Stimulated activated CD8-positive, alpha-beta memory T cell treated with anti-CD3 and anti-CD28 coated beads, Interleukin-15, amount 100 ng/mL, for 4 hours (primary cell): ENCODE results near the gene FGF1.
A peak's percentile ranks its signal among the peaks of the same experiment; 100 is the strongest.

Experiments used
- DNase-seq, 2 donors: peaks; one replicate each; pipeline ENCODE4 v3.0.0-alpha.2; 2020; ENCODE audit warnings: low read depth in 2 of 2

Gene FGF1

GRCh38 chr5:142611154-142611553, 74.7 kb downstream of the FGF1 start:
- DNase-seq, result peak; percentile 6 to 39

GRCh38 chr5:142610176-142611001, 75.5 kb downstream of the FGF1 start:
- DNase-seq, result no peak

GRCh38 chr5:142609142-142609541, 76.7 kb downstream of the FGF1 start:
- DNase-seq, result no peak

GRCh38 chr5:142608081-142608480, 77.8 kb downstream of the FGF1 start:
- DNase-seq, result no peak

- DNase-seq, result no peak
These were observed 80.3 kb downstream of the FGF1 start for GRCh38 chr5:142605611-142606010.

GRCh38 chr5:142602720-142603245, 83.1 kb downstream of the FGF1 start:
- no peak for DNase-seq

GRCh38 chr5:142601432-142601831, 84.5 kb downstream of the FGF1 start:
- no peak for DNase-seq

- no peak for DNase-seq
These were observed 85.1 kb downstream of the FGF1 start for GRCh38 chr5:142600611-142601358.

GRCh38 chr5:142600092-142600491, 85.8 kb downstream of the FGF1 start:
- no peak for DNase-seq

GRCh38 chr5:142598338-142598700, 87.6 kb downstream of the FGF1 start:
- no peak for DNase-seq

- no peak for DNase-seq
These were observed 88.1 kb downstream of the FGF1 start for GRCh38 chr5:142597546-142598337.

GRCh38 chr5:142597025-142597424, 88.9 kb downstream of the FGF1 start:
- no peak for DNase-seq

GRCh38 chr5:142592365-142592764, 93.5 kb downstream of the FGF1 start:
- no peak for DNase-seq

GRCh38 chr5:142590451-142591231, 95.2 kb downstream of the FGF1 start:
- no peak for DNase-seq

- no peak for DNase-seq
These were observed 96.2 kb downstream of the FGF1 start for GRCh38 chr5:142589720-142590119.

GRCh38 chr5:142587354-142587965, 98.4 kb downstream of the FGF1 start:
- DNase-seq, result no peak

GRCh38 chr5:142586552-142586951, 99.3 kb downstream of the FGF1 start:
- DNase-seq, result no peak

- no peak for DNase-seq
These were observed 100.4 kb downstream of the FGF1 start for GRCh38 chr5:142585451-142585850.

GRCh38 chr5:142584891-142585290, 101.0 kb downstream of the FGF1 start:
- DNase-seq, result no peak

- DNase-seq, result no peak
These were observed 107.6 kb downstream of the FGF1 start for GRCh38 chr5:142578161-142578830.
